ENCODE data around the gene BTBD6. TPM values are rescaled to one million over a fixed set of nuclear protein-coding genes. Genes with fewer than 3 reads are reported as not detected.

The BTBD6 gene
- total and polyA plus RNA-seq, 2 of the 8 experiments (the other 6 are each of a cell fraction or from before 2014, with no cell fraction given), result 10.1 to 10.2 TPM

- TF ChIP-seq, protein P1, sequence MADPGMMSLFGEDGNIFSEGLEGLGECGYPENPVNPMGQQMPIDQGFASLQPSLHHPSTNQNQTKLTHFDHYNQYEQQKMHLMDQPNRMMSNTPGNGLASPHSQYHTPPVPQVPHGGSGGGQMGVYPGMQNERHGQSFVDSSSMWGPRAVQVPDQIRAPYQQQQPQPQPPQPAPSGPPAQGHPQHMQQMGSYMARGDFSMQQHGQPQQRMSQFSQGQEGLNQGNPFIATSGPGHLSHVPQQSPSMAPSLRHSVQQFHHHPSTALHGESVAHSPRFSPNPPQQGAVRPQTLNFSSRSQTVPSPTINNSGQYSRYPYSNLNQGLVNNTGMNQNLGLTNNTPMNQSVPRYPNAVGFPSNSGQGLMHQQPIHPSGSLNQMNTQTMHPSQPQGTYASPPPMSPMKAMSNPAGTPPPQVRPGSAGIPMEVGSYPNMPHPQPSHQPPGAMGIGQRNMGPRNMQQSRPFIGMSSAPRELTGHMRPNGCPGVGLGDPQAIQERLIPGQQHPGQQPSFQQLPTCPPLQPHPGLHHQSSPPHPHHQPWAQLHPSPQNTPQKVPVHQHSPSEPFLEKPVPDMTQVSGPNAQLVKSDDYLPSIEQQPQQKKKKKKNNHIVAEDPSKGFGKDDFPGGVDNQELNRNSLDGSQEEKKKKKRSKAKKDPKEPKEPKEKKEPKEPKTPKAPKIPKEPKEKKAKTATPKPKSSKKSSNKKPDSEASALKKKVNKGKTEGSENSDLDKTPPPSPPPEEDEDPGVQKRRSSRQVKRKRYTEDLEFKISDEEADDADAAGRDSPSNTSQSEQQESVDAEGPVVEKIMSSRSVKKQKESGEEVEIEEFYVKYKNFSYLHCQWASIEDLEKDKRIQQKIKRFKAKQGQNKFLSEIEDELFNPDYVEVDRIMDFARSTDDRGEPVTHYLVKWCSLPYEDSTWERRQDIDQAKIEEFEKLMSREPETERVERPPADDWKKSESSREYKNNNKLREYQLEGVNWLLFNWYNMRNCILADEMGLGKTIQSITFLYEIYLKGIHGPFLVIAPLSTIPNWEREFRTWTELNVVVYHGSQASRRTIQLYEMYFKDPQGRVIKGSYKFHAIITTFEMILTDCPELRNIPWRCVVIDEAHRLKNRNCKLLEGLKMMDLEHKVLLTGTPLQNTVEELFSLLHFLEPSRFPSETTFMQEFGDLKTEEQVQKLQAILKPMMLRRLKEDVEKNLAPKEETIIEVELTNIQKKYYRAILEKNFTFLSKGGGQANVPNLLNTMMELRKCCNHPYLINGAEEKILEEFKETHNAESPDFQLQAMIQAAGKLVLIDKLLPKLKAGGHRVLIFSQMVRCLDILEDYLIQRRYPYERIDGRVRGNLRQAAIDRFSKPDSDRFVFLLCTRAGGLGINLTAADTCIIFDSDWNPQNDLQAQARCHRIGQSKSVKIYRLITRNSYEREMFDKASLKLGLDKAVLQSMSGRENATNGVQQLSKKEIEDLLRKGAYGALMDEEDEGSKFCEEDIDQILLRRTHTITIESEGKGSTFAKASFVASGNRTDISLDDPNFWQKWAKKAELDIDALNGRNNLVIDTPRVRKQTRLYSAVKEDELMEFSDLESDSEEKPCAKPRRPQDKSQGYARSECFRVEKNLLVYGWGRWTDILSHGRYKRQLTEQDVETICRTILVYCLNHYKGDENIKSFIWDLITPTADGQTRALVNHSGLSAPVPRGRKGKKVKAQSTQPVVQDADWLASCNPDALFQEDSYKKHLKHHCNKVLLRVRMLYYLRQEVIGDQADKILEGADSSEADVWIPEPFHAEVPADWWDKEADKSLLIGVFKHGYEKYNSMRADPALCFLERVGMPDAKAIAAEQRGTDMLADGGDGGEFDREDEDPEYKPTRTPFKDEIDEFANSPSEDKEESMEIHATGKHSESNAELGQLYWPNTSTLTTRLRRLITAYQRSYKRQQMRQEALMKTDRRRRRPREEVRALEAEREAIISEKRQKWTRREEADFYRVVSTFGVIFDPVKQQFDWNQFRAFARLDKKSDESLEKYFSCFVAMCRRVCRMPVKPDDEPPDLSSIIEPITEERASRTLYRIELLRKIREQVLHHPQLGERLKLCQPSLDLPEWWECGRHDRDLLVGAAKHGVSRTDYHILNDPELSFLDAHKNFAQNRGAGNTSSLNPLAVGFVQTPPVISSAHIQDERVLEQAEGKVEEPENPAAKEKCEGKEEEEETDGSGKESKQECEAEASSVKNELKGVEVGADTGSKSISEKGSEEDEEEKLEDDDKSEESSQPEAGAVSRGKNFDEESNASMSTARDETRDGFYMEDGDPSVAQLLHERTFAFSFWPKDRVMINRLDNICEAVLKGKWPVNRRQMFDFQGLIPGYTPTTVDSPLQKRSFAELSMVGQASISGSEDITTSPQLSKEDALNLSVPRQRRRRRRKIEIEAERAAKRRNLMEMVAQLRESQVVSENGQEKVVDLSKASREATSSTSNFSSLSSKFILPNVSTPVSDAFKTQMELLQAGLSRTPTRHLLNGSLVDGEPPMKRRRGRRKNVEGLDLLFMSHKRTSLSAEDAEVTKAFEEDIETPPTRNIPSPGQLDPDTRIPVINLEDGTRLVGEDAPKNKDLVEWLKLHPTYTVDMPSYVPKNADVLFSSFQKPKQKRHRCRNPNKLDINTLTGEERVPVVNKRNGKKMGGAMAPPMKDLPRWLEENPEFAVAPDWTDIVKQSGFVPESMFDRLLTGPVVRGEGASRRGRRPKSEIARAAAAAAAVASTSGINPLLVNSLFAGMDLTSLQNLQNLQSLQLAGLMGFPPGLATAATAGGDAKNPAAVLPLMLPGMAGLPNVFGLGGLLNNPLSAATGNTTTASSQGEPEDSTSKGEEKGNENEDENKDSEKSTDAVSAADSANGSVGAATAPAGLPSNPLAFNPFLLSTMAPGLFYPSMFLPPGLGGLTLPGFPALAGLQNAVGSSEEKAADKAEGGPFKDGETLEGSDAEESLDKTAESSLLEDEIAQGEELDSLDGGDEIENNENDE (IDR thresholded peaks at IDR 0.05; ENCODE audit: insufficient replicate concordance, low read length), result no peak
- TF ChIP-seq BRCA1 (IDR thresholded peaks at IDR 0.05; ENCODE audit: low read depth, low read length), result no peak
- no peak for TF ChIP-seq EZH2 (IDR thresholded peaks at IDR 0.05; ENCODE audit: low read depth, low read length, severe bottlenecking)
- no peak for TF ChIP-seq BCL11A (IDR thresholded peaks at IDR 0.05; ENCODE audit: low read depth in 2 of 2, low read length in 2 of 2)
- no peak for TF ChIP-seq SIRT6 (IDR thresholded peaks at IDR 0.05; ENCODE audit: low read length)
- TF ChIP-seq HDAC6 (IDR thresholded peaks at IDR 0.05; ENCODE audit: low read depth, low read length), result no peak
- no peak for TF ChIP-seq CBX5 (IDR thresholded peaks at IDR 0.05; ENCODE audit: low read depth, low read length)
- TF ChIP-seq SAP30 (IDR thresholded peaks at IDR 0.05; ENCODE audit: insufficient read depth, insufficient replicate concordance, low read length), result no peak
- TF ChIP-seq GTF2F1 (IDR thresholded peaks at IDR 0.05; ENCODE audit: borderline replicate concordance, low read depth, low read length), result no peak
- no peak for TF ChIP-seq KDM1A (IDR thresholded peaks at IDR 0.05; ENCODE audit: borderline replicate concordance, low read length)
Measured at GRCh38 chr14:105211086-105211757, 37.1 kb upstream of the BTBD6 start (continued).

Data from H1 (cell line).